HepG2 (cell line): ENCODE results near the gene CEP44. TPM values are rescaled to one million over a fixed set of nuclear protein-coding genes. Genes with fewer than 3 reads are reported as not detected.

Source experiments
- ATAC-seq: fragments of 200-7000 bp; cut with Tn5 transposase; 3 replicates; pipeline ENCODE4 v1.9.1; 2020; ENCODE audit warnings: mild to moderate bottlenecking, moderate library complexity
- BruUV-seq: library from RNA; stranded (reverse); fragments of 400-500 nt; replicated peaks from 2 replicates; lab custom pipeline; 2021; lab: Mats Ljungman, UMichigan
- CTCF ChIA-PET: fragments of 300-600 bp; formaldehyde crosslinking; extraction: SDS; loops from one replicate; lab custom pipeline; 2021; ENCODE audit warnings: low total read pairs, inconsistent platforms, low intra/inter-chr PET ratio; lab: Yijun Ruan, JAX
- POLR2A ChIA-PET: fragments of 350-600 bp; sonication (Branson Sonifier 250); formaldehyde crosslinking; loops from one replicate; lab custom pipeline; 2020; ENCODE audit warnings: antibody characterized with exemption, inconsistent platforms; lab: Yijun Ruan, JAX
- DNase-seq: peaks from one replicate; pipeline ENCODE4 v3.0.0-alpha.2; 2015; ENCODE audit warnings: low spot score
- FAIRE-seq: peaks from 3 replicates; lab custom pipeline; 2011; peaks lifted over from hg19 to GRCh38; lab: Jason Lieb, UNC
- H2AFZ ChIP-seq: one replicate; pipeline ENCODE4 v1.6.1; 2011; ENCODE audit warnings: low read length, inconsistent platforms
- H3K27ac ChIP-seq: fragments of 300-600 bp; 3 replicates; pipeline ENCODE4 v1.8.0; 2011; ENCODE audit warnings: mixed run types, mild to moderate bottlenecking, mixed read lengths, low read length, inconsistent platforms; ENCODE audit not compliant: insufficient read depth; ENCODE audit errors: extremely low read length
- H3K27me3 ChIP-seq, 2 experiments: fragments of 200-600 bp in 1 of 2; 2 replicates in 1 of 2; 3 replicates in 1 of 2; pipeline versions ENCODE4 v1.6.0 to v1.8.0; 2011; ENCODE audit warnings: low read length in 2 of 2, mild to moderate bottlenecking in 2 of 2, moderate library complexity in 2 of 2, inconsistent platforms in 1 of 2; ENCODE audit not compliant: insufficient read depth in 2 of 2, control insufficient read depth in 1 of 2
- H3K36me3 ChIP-seq, 2 experiments: fragments of 200-600 bp in 1 of 2; replicated peaks in 1 of 2; 2 replicates in 1 of 2; 3 replicates in 1 of 2; pipeline versions ENCODE4 v1.5.1 to v1.8.0; 2011; ENCODE audit warnings: low read length in 2 of 2, inconsistent platforms in 1 of 2; ENCODE audit not compliant: insufficient read depth in 2 of 2, control insufficient read depth in 1 of 2
- H3K4me1 ChIP-seq: 2 replicates; pipeline ENCODE4 v1.5.1; 2012; ENCODE audit warnings: low read length, inconsistent platforms; ENCODE audit not compliant: insufficient read depth
- H3K4me2 ChIP-seq: 2 replicates; pipeline ENCODE4 v1.6.0; 2011; ENCODE audit warnings: low read depth, low read length, inconsistent platforms
- H3K4me3 ChIP-seq, 3 experiments: fragments of 200-600 bp in 1 of 3; sonication (generic), shearing (Covaris generic) in 1 of 3; replicated peaks in 1 of 3; 2 replicates each; pipeline ENCODE4 v1.5.1; 2011 to 2016; ENCODE audit warnings: low read length in 3 of 3, inconsistent platforms in 2 of 3, low read depth in 2 of 3, mild to moderate bottlenecking in 2 of 3, control low read depth in 1 of 3, mixed read lengths in 1 of 3; ENCODE audit not compliant: insufficient read depth in 1 of 3
- H3K79me2 ChIP-seq: one replicate; pipeline ENCODE4 v1.6.1; 2011; ENCODE audit warnings: low read length, inconsistent platforms; ENCODE audit not compliant: insufficient read depth
- H3K9ac ChIP-seq: 2 replicates; pipeline ENCODE4 v1.6.0; 2011; ENCODE audit warnings: mild to moderate bottlenecking, low read depth, low read length, inconsistent platforms; ENCODE audit not compliant: insufficient read depth
- H3K9me3 ChIP-seq: 2 replicates; pipeline ENCODE4 v1.5.1; 2012; ENCODE audit warnings: mild to moderate bottlenecking, low read length
- H4K20me1 ChIP-seq: 2 replicates; pipeline ENCODE4 v1.6.0; 2011; ENCODE audit warnings: inconsistent platforms, mild to moderate bottlenecking, low read length, moderate library complexity; ENCODE audit not compliant: insufficient read depth
- ARNTL ChIP-seq: sonication (generic); formaldehyde crosslinking; IDR thresholded peaks from 2 replicates; pipeline ENCODE4 v1.4.0; 2020; ENCODE audit warnings: mild to moderate bottlenecking, missing genetic modification reagents
- FOXK1 ChIP-seq: sonication (generic); formaldehyde crosslinking; IDR thresholded peaks from 2 replicates; pipeline ENCODE4 v1.4.0; 2020; ENCODE audit warnings: low read depth, missing genetic modification reagents, borderline replicate concordance
- HDAC1 ChIP-seq: sonication (generic); formaldehyde crosslinking; IDR thresholded peaks from 2 replicates; pipeline ENCODE4 v1.5.1; 2020; ENCODE audit warnings: mild to moderate bottlenecking, missing genetic modification reagents
- HNRNPLL ChIP-seq: fragments of 200-400 bp; formaldehyde crosslinking; IDR thresholded peaks from 2 replicates; pipeline ENCODE4 v1.6.1; 2017; ENCODE audit warnings: mild to moderate bottlenecking, low read depth, low read length; ENCODE audit not compliant: poor library complexity, severe bottlenecking
- KLF13 ChIP-seq: sonication (generic); formaldehyde crosslinking; IDR thresholded peaks from 2 replicates; pipeline ENCODE4 v1.4.0; 2020; ENCODE audit warnings: mild to moderate bottlenecking, missing genetic modification reagents
- MBD4 ChIP-seq: IDR thresholded peaks from 2 replicates; pipeline ENCODE4 v1.6.1; 2012; ENCODE audit warnings: low read length, inconsistent platforms, borderline replicate concordance
- ZNF160 ChIP-seq: sonication (generic); formaldehyde crosslinking; IDR thresholded peaks from 2 replicates; pipeline ENCODE4 v1.8.0; 2022; ENCODE audit warnings: mild to moderate bottlenecking, inconsistent platforms, missing genetic modification reagents
- ZNF205 ChIP-seq: IDR thresholded peaks from 2 replicates; pipeline ENCODE4 v1.6.1; 2018; ENCODE audit warnings: missing biosample characterization, missing genetic modification reagents
- ZNF274 ChIP-seq: sonication (generic); formaldehyde crosslinking; IDR thresholded peaks from 2 replicates; pipeline ENCODE4 v1.5.1; 2020; ENCODE audit warnings: mild to moderate bottlenecking, missing genetic modification reagents
- ZNF407 ChIP-seq: sonication (generic); formaldehyde crosslinking; IDR thresholded peaks from one replicate; pipeline ENCODE4 v1.5.1; 2020; ENCODE audit warnings: mild to moderate bottlenecking, missing genetic modification reagents; ENCODE audit errors: not compliant biosample characterization
- ZNF460 ChIP-seq: sonication (generic); formaldehyde crosslinking; IDR thresholded peaks from 2 replicates; pipeline ENCODE4 v1.5.1; 2020; ENCODE audit warnings: missing genetic modification reagents, mild to moderate bottlenecking, borderline replicate concordance
- ZNF784 ChIP-seq: sonication (generic); formaldehyde crosslinking; IDR thresholded peaks from 2 replicates; pipeline ENCODE4 v1.5.1; 2020; ENCODE audit warnings: missing genetic modification reagents, mild to moderate bottlenecking, borderline replicate concordance
- WGBS: methylation state at CpG from one replicate; pipeline ENCODE4 v1.1.6; 2017; ENCODE audit warnings: low lambda C conversion rate; 5-methylcytosine and 5-hydroxymethylcytosine counted together
- in situ Hi-C: cut with HindIII; loops from 2 replicates; pipeline ENCODE4 v1.10.0; 2017; ENCODE audit warnings: low pct_unique_long_range_greater_than_20kb; ENCODE audit not compliant: extremely low pct_ligation_motif_present
- intact Hi-C: fragments of 100-400 bp; cut with micrococcal nuclease; formaldehyde crosslinking; loops from one replicate; pipeline ENCODE4 v1.10.0; 2022; ENCODE audit not compliant: unreplicated experiment
- polyA plus RNA-seq, 8 experiments: library from polyadenylated mRNA; depleted of rRNA in 3 of 8; stranded (reverse) in 7 of 8; unstranded in 1 of 8; fragments of >200 nt; fragmentation: Illumina TruSeq in 4 of 8; extraction: Trizol in 4 of 8; gene quantifications; 2 replicates each; pipeline versions ENCODE4 v1.2.1 to v1.2.3, GENCODE V29; 2011 to 2016; ENCODE audit warnings: low read depth in 4 of 8, missing spikeins in 1 of 8, mixed read lengths in 1 of 8; ENCODE audit not compliant: insufficient read depth in 1 of 8
- total RNA-seq, 5 experiments: library from RNA; depleted of rRNA; stranded (reverse); fragments of >200 nt; fragmentation: Illumina TruSeq; extraction: Trizol; gene quantifications; 2 replicates each; pipeline ENCODE4 v1.2.3, GENCODE V29; 2016; ENCODE audit warnings: low read depth in 1 of 5

The CEP44 gene
- total and polyA plus RNA-seq, 2 of the 13 experiments (the other 11 are each of a cell fraction or from before 2014, with no cell fraction given): 5.5 to 11.9 TPM

DNA sequence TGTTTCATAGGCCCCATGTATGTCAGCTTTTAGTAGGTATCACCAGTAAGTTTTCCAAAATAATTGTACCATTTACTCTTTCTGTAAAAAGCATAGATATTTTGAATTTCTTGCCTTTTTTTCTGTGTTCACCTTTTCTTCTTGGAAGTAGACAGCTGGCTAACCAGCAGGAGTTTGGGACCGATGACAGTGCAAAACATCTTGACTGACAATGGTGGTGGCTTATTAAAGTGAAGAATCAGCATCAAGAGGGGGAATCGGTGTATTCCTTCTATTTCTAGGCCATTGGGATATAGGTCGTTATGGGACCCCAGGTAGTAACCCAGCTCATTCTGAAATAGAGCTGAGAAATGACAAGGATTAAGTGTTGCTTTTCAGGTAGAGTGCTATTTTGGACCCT lies 3.2 kb downstream of the CEP44 start (continued):
- TF ChIP-seq HNRNPLL (no peak), FOXK1 (CRISPR knock-in tag) (no peak), ARNTL (CRISPR knock-in tag) (no peak), ZNF274 (CRISPR knock-in tag) (no peak)

DNA sequence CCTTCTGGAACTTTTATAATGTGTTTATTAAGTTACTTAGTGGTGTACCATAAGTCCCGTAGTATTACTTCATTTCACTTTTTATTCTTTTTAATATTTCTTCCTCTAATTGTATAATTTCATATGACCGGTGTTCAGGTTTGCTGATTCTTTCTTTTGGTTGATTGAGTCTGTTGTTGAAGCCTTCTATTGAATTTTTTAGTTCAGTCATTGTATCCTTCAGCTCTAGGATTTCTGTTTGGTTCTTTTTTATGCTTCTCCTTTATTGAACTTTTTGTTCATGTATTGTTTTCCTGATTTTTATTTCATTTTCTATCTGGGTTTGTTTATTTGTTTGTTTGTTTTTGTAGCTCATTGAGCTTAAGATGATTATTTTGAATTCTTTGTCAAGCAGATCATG lies 8.8 kb downstream of the CEP44 start:
- Histone ChIP-seq H3K4me1 (no peaks in the 10 kb centered on the region; the same call in 1 of the 2 replicates), H3K9ac (no peak overlapping the region), H3K27ac (no peak overlapping the region), H3K4me2 (no peak overlapping the region), H3K9me3 (peaks cover 16% of the 10 kb centered on the region), H3K36me3 (peaks cover 0 to 6% of the 10 kb centered on the region in 2 experiments; a peak in 2 of 5 replicates), H3K79me2 (peaks cover 4% of the 10 kb centered on the region), H2AFZ (no peak overlapping the region), H4K20me1 (no peaks in the 10 kb centered on the region), H3K4me3 (no peak overlapping the region), H3K27me3 (no peaks in the 10 kb centered on the region)
- ATAC-seq (no peak), DNase-seq (no peak), FAIRE-seq (no peak)
- BruUV-seq: no TSS peak
- in situ Hi-C loops (no loop called here), intact Hi-C loops (no loop called here)
- ChIA-PET POLR2A (no interaction called here), CTCF (no interaction called here)
- no peak for TF ChIP-seq ZNF407 (CRISPR knock-in tag)
- no peak for TF ChIP-seq ZNF784 (CRISPR knock-in tag)
- no peak for TF ChIP-seq MBD4
- TF ChIP-seq HDAC1: no peak
- peak; percentile 100 for TF ChIP-seq ZNF160 (CRISPR knock-in tag)
- no peak for TF ChIP-seq KLF13 (CRISPR knock-in tag)
- TF ChIP-seq ZNF460: no peak
- TF ChIP-seq ZNF205 (CRISPR knock-in tag): no peak
- WGBS: 93% methylated on average over 2 of the region's 2 CpGs
